ENCODE data around the gene PARP8. TPM values are rescaled to one million over a fixed set of nuclear protein-coding genes. Genes with fewer than 3 reads are reported as not detected.

PARP8 gene
- total RNA-seq, 2 donors from 2014 or later, result 3.9 to 6.6 TPM

- Histone ChIP-seq H3K27me3 (no peaks in the 10 kb centered on the region), H3K4me3 (no peak overlapping the region), H3K27ac (no peak overlapping the region), H3K36me3 (peaks cover 3% of the 10 kb centered on the region), H3K4me1 (no peaks in the 10 kb centered on the region), H3K9me3 (no peaks in the 10 kb centered on the region)
- no peak for DNase-seq (ENCODE audit: low spot score)
- no peak for TF ChIP-seq CTCF (IDR thresholded peaks at IDR 0.05)
These were observed 119.6 kb downstream of the PARP8 start for GRCh38 chr5:50786073-50786472.

DNA sequence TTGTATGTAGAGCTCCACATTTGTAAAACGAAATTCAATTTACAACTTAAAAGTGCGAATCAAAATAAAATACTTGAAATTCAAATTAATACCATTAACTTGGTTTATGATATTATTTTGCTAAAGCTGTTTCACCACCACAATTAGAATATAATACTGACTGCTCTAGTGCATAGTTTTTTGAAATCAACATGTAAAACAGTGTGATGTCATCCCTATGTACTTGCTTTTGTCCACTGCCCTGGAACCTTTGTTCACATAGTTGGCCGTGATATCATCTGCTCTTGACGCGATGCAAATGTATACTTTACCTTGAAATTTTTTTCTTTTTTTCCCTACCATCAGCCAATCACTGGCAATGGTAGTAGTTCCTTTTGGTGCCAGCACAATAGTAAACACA, 125.4 kb downstream of the PARP8 start:
- no peak for TF ChIP-seq CTCF (IDR thresholded peaks at IDR 0.05)
- Histone ChIP-seq H3K9me3 (no peaks in the 10 kb centered on the region), H3K4me3 (no peak overlapping the region), H3K27ac (no peak overlapping the region), H3K27me3 (no peaks in the 10 kb centered on the region), H3K4me1 (no peaks in the 10 kb centered on the region), H3K36me3 (peaks cover 9% of the 10 kb centered on the region)
- no peak for DNase-seq (ENCODE audit: low spot score)

DNA sequence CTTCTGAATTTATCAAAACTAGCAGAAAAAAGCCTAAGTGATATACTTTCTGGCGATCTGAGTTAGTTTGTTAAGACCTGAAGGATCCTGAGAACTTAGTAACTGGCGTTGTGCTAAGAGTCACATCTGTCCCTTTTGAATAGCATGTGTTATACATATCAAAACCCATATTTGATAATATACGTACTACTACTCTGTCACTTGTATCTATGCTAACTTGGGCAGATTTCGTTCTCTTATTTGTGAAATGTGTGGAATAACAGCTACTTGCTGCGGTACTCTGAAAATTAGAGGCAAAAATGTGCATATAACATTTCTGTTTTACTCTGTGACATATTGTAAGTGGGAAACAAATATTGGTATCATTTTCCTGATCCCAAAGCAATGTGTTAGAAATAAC, 126.4 kb downstream of the PARP8 start:
- Histone ChIP-seq H3K36me3 (peaks cover 9% of the 10 kb centered on the region), H3K4me3 (no peak overlapping the region), H3K9me3 (no peaks in the 10 kb centered on the region), H3K27me3 (no peaks in the 10 kb centered on the region), H3K27ac (no peak overlapping the region), H3K4me1 (no peaks in the 10 kb centered on the region)
- no peak for DNase-seq (ENCODE audit: low spot score)
- TF ChIP-seq CTCF (IDR thresholded peaks at IDR 0.05), result no peak

- H3K27me3 ChIP-seq, result no peaks in the 10 kb centered on the region
- no peaks in the 10 kb centered on the region for H3K9me3 ChIP-seq
- H3K27ac ChIP-seq, result no peak overlapping the region
- H3K4me3 ChIP-seq, result no peak overlapping the region
- no peaks in the 10 kb centered on the region for H3K4me1 ChIP-seq
- no peak for TF ChIP-seq CTCF (IDR thresholded peaks at IDR 0.05)
- peaks cover 5% of the 10 kb centered on the region for H3K36me3 ChIP-seq
- DNase-seq (ENCODE audit: low spot score), result no peak
These were observed 128.4 kb downstream of the PARP8 start for GRCh38 chr5:50794812-50795211.

DNA sequence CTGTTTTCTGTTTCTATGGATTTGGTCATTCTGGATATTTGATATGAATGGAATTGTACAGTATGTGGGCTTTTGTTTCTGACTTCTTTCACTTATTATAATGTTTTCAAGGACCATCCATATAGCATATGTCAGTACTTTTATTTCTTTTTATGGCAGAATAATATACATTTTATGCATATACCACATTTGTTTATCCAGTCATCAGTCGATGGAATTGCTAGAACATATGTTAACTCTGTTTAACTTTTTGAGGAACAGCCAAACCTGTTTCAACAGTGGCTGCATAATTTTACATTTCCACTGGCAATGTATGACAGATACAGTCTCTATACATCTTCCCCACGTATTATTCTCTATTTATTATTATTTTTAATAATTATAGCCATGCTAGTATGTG, 131.6 kb downstream of the PARP8 start:
- Histone ChIP-seq H3K27ac (no peak overlapping the region), H3K9me3 (peaks cover 0 to 7% of the 10 kb centered on the region in 2 donors), H3K36me3 (peaks cover 5% of the 10 kb centered on the region), H3K4me1 (no peaks in the 10 kb centered on the region), H3K27me3 (no peaks in the 10 kb centered on the region), H3K4me3 (no peak overlapping the region)
- no peak for TF ChIP-seq CTCF (IDR thresholded peaks at IDR 0.05)
- DNase-seq (ENCODE audit: low spot score), result no peak

DNA sequence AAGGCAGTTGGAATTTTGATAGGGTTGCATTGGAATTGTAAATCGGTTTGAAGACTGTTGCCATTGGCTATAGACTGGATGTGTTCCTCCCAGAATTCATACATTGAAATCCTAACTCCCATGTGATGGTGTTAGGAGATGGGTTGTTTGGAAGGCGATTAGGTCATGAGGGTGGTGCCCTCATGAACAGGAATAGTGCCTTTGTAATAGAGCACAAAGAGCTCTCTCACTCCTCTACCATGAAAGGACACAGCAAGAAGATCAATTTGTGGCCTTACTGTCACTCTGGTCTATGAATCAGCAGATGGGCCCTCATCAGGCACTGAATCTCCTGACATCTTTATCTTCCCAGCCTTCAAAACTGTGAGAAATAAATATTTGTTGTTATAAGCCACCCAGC, 133.2 kb downstream of the PARP8 start:
- Histone ChIP-seq H3K36me3 (peaks cover 5% of the 10 kb centered on the region), H3K4me1 (no peaks in the 10 kb centered on the region), H3K4me3 (no peak overlapping the region), H3K27ac (no peak overlapping the region), H3K27me3 (no peaks in the 10 kb centered on the region), H3K9me3 (peaks cover 0 to 15% of the 10 kb centered on the region in 2 donors)
- no peak for TF ChIP-seq CTCF (IDR thresholded peaks at IDR 0.05)
- no peak for DNase-seq (ENCODE audit: low spot score)

Measured in right atrium auricular region (tissue), 2 donors.